Subcutaneous adipose tissue (tissue), 4 donors: ENCODE results near the gene SNED1. TPM values are rescaled to one million over a fixed set of nuclear protein-coding genes. Genes with fewer than 3 reads are reported as not detected.

ENCODE experiments used
- total RNA-seq, 4 donors: library from RNA; depleted of rRNA; stranded (reverse); fragments of >200 nt; gene quantifications; one replicate each; pipeline ENCODE4 v1.1.0, GENCODE V29; 2016
- TF ChIP-seq, protein P1 (sequence below): fragments of 450-650 bp; IDR thresholded peaks from one replicate; pipeline ENCODE4 v1.5.1; 2016; ENCODE audit warnings: low read depth, mild to moderate bottlenecking, control low read depth, antibody characterized with exemption, moderate library complexity

SNED1 gene
- total RNA-seq, 4 donors from 2014 or later = 34.9 to 83.3 (median 39.7) TPM

DNA sequence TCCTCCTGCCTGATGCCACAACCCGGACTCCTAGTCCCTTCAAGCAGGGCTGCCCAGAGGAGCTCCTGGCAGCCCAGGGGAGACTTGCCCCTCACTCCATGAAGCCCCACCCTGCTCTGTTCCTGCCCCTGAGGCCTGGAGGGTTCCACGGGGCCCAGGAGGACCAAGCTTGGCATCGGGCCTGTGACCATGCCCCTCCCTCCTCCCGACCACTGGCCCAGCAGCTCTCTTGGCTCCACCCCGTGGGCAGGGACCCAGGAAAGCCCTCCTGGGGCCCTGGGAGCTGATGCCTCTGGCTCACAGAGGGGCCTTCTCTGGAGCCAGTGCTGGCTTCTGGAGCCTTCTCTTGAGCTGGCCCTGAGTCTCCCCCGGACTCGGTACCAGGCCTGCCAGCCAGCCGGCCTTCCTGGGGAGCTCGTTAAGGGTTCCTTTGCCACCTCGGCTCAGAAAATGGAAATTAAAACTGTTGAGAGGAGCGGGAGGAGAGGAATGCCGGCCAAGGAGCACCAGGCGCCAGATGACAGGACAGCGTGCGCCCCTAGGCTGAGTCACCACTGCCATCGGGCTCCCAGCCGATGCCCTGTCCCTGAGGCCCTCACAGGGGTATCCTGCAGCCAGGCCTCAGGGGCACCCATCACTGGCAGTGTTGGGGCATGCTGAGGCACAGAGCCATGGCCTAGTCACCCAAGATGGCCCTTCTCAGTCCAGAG lies 40.6 kb upstream of the SNED1 start:
- TF ChIP-seq, protein P1, sequence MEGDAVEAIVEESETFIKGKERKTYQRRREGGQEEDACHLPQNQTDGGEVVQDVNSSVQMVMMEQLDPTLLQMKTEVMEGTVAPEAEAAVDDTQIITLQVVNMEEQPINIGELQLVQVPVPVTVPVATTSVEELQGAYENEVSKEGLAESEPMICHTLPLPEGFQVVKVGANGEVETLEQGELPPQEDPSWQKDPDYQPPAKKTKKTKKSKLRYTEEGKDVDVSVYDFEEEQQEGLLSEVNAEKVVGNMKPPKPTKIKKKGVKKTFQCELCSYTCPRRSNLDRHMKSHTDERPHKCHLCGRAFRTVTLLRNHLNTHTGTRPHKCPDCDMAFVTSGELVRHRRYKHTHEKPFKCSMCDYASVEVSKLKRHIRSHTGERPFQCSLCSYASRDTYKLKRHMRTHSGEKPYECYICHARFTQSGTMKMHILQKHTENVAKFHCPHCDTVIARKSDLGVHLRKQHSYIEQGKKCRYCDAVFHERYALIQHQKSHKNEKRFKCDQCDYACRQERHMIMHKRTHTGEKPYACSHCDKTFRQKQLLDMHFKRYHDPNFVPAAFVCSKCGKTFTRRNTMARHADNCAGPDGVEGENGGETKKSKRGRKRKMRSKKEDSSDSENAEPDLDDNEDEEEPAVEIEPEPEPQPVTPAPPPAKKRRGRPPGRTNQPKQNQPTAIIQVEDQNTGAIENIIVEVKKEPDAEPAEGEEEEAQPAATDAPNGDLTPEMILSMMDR = no peak

DNA sequence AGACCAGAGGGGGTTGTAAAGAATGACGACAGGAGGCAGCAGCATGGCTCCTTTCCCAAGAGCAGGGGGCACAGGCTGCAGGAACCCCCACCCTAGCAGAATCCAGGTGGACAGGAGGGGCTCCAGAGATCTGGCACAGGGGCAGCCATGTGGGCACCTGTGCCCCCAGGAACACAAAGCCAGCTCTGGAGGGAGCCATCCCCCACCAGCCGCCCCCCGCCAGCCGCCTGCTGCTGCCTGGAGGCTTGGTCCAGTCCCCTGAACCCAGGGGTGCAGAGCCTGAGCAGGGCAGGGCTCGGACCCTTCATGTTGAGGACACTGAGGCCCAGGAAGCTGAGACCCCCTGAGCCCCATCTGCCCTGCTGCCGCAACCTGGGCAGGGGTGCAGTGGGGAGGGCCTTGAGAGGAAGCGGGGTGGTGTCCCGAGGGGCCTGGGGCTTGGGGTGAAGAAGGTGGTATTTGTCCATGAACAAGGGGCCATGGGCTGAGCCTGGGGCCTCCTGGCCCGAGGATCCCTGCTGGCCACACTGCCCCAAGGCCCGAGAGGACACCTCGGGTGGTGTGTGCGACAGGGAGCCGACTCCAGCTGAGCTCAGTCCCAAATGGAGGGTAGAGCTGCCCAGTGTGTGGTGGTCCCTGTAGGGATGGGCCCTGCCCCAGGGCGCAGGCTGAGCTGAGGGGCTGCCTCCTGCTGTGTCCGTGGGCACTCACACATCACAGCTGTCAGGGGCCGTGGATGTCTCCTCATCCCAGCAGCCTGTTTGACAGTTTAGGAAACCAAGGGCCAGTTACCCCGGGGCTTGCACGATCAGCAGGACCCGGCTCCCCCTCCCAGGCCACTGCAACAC lies 39.8 kb upstream of the SNED1 start:
- TF ChIP-seq, protein P1 = no peak

DNA sequence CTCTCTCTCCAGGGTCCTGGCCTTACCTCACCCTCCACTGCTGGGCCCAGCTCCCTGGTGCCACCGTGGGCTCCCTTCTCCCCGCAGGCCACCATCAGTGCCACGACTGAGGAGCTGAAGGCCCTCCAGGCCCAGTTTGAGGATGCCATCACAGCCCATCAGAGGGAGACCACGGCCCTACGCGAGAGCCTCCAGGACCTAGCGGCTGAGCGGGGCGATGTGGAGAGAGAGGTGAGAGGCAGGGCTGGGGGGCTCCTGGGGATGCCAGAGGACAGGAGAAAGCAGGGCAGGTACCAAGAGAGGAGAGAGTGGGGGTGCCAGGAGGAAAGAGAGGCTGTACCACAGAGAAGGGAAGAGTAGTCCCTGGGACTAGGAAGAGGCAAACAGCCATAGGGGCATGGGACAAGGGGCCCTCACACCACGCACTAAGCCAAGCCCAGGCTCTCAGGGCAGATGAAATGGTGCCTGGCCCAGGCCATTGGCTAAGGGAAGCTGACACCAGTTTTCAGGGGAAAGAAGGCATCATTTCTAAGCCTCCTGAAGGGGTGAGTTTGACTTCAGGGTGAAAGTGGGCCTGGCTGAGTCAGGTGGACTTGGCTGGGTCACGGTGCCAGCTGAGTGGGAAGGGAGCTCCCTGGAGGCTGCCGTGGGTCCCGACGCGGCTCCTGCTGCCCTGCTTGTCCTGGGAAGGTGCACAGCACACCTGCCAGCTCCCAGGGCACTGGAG lies 39.0 kb upstream of the SNED1 start:
- TF ChIP-seq, protein P1 = no peak

DNA sequence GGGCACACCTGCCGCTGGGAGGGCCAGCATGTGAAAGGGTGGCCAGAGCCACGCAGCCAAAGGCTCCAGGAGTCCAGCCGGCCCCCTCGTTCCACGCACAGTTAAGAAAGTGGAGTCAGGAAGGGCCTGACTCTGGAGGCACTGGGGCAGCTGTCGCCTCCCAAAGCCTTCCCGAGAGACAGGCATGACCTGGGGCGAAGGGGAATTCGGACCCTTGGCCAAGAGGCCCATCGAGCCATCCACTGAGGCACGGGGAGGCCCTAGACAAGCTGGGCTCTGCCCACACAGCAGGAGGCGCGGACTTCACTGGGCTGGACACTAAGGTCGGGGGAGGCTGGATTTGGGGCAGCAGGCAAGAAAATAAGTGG lies 38.5 kb upstream of the SNED1 start:
- TF ChIP-seq, protein P1 = no peak

DNA sequence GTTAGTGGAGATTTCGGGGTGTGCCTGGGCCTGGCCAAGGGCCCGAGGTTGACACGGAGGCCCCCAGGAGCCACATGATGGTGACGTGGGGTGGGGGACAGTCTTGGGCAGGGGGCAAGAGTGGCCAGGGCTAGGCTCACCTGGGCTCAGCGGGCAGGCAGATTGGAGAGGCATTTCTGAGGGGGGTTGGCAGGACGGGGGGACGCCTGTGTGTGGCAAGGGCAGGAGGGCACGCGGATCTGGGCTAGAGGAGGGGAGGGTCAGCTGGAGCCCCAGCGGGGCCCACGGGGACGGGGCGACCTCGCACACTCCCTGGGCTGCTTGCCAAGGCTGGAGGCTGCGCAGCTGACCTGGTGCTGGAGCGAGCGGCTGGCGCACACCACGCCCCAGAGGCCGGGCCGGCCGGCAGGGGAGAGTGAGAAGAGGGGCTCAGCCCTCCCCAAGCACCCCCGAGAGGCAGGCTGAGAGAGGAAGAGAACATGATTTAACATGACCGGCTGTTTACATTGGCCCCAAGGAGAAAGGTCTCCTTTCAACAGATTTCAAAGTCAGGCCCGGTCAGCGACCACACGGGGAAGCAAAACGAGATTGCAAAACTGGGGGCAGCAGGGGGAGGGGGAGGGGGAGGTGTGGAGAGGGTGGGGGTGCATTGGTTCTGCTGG lies 38.0 kb upstream of the SNED1 start:
- TF ChIP-seq, protein P1 = no peak

DNA sequence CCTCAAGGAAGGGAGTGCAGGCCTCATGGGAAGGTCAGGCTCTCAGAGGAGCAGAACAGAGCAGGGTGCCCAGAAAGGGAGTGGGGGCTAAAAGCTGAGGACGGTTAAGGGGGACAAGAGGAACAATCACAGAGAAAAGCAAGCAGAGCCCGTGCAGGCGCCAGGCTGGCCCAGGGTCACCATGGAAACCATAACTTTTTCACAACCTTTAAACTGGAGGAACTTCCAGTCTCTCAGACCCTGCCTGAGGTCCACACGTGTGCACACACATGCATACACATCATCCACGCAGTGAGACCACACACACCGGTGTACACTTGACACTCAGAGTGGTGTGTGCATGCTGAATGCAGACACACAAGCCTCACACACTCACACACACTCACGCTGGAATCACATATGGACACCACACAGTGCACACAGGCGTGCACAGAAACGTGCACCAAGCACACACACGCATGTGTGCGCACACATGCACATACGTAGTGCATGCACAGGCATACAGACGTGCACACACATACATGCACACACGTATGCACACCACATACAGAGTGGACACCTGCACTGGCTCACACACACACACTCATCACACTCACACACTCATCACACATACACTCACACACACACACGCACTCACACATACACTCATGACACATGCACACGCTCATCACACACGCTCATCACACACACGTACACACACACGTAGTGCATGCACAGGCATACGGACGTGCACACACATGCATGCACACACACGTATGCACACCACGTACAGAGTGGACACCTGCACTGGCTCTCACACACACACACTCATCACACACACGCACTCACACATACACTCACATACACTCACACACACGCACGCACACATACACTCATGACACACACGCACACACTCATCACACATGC lies 37.2 kb upstream of the SNED1 start:
- TF ChIP-seq, protein P1 = no peak
